GM12878 (cell line): ENCODE results near the gene ABCA7.

Source experiments
- POLR2AphosphoS5 ChIP-seq: IDR thresholded peaks from 2 replicates; pipeline ENCODE4 v1.6.1; 2011; ENCODE audit warnings: mild to moderate bottlenecking, low read length, inconsistent platforms
- STAT1 ChIP-seq: fragments of 450-650 bp; conservative IDR thresholded peaks from 2 replicates; pipeline ENCODE4 v1.6.1; 2014; ENCODE audit warnings: antibody characterized with exemption, mild to moderate bottlenecking
- TCF12 ChIP-seq: IDR thresholded peaks from 2 replicates; pipeline ENCODE4 v1.6.1; 2011; ENCODE audit warnings: low read depth, mild to moderate bottlenecking, low read length

DNA sequence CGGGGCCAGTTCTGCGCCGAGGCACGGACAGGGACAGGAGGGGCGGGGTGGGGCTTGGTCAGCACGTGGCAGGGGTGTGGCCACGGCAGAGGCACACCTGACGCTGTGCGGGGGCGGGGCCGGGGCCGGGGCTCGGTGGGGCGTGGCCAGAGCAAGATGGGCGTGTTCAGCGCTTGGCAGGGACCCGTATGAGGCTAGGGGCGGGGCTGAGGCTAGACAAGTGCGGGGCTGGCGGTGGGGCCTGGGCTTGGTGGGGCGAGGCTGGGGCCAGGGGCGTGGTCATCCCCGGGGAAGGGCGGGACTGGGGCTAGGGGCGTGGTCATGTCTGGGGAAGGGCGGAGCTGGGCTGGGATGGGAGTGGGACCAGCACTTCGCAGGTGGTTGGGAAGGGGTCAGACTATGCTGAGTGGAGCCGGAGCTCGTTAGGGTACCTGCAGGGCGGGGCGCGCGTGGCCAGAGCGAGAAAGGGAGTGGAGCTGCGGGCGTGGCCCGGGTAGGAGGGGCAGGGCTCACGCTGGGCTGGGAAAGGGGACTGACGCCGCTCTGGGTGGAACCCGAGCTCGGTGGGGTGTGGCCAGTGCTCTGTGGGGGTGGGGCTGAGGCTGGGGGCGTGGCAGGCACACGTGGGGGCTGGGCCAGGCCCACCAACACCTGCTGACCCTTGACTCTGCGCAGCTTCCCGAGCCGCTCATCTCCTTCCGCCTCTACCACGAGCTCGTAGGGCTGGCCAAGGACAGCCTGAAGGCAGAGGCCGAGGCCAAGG is 42.4 kb downstream of the ABCA7 start:
- TF ChIP-seq STAT1 (no peak), TCF12 (no peak), POLR2AphosphoS5 (no peak)
